HCT116 (cell line): ENCODE results near the gene CD68. TPM values are rescaled to one million over a fixed set of nuclear protein-coding genes. Genes with fewer than 3 reads are reported as not detected.

Source experiments
- ATAC-seq: fragments of 200-7000 bp; cut with Tn5 transposase; 2 replicates; pipeline ENCODE4 v1.9.1; 2020; ENCODE audit warnings: mild to moderate bottlenecking, moderate library complexity
- BruUV-seq: library from RNA; stranded (reverse); fragments of 400-500 nt; replicated peaks from 2 replicates; lab custom pipeline; 2021; lab: Mats Ljungman, UMichigan
- CTCF ChIA-PET: fragments of 300-600 bp; sonication (Branson Sonifier 250); formaldehyde crosslinking; loops from one replicate; lab custom pipeline; 2021; ENCODE audit warnings: antibody characterized with exemption; lab: Charles Lee
- POLR2A ChIA-PET: fragments of 300-600, 350-600 bp; sonication (Branson Sonifier 250); formaldehyde crosslinking; loops from one replicate; lab custom pipeline; 2021; ENCODE audit warnings: antibody characterized with exemption; lab: Charles Lee
- RAD21 ChIA-PET, 2 experiments: fragments of 300-600 bp; sonication (Branson Sonifier 250); formaldehyde crosslinking; loops; one replicate each; lab custom pipeline; 2023; ENCODE audit warnings: low total read pairs in 2 of 2; ENCODE audit not compliant: uncharacterized antibody in 2 of 2, unreplicated experiment in 2 of 2, low non-redundant PET in 1 of 2; lab: Charles Lee
- DNase-seq: peaks from one replicate; pipeline ENCODE4 v3.0.0-alpha.2; 2010; ENCODE audit warnings: low read depth, low spot score
- H2AFZ ChIP-seq: fragments of 200-600 bp; shearing (Covaris generic), sonication (generic); 2 replicates; pipeline ENCODE4 v1.6.1; 2017; ENCODE audit warnings: low read depth, mixed run types, mixed read lengths, antibody characterized with exemption, low read length; ENCODE audit not compliant: poor library complexity, severe bottlenecking
- H3K27ac ChIP-seq: 2 replicates; pipeline ENCODE4 v1.5.1; 2012; ENCODE audit warnings: low read depth, low read length
- H3K27me3 ChIP-seq: fragments of 200-600 bp; sonication (generic); 2 replicates; pipeline ENCODE4 v1.6.1; 2016; ENCODE audit warnings: mixed run types, low read length, mixed read lengths; ENCODE audit not compliant: insufficient read depth
- H3K36me3 ChIP-seq, 2 experiments: fragments of 200-500 bp in 1 of 2; fragments of 200-600 bp in 1 of 2; sonication (Bioruptor generic) in 1 of 2; sonication (generic) in 1 of 2; 2 replicates each; pipeline versions ENCODE4 v1.5.1 to v1.6.1; 2014 to 2016; ENCODE audit warnings: low read length in 2 of 2, inconsistent platforms in 1 of 2, mixed read lengths in 1 of 2, mixed run types in 1 of 2; ENCODE audit not compliant: insufficient read depth in 2 of 2, control insufficient read depth in 1 of 2
- H3K4me1 ChIP-seq, 2 experiments: fragments of 200-600 bp in 1 of 2; sonication (generic) in 1 of 2; 2 replicates each; pipeline versions ENCODE4 v1.5.1 to v1.6.1; 2012 to 2017; ENCODE audit warnings: low read length in 2 of 2, inconsistent platforms in 1 of 2, mild to moderate bottlenecking in 1 of 2, mixed read lengths in 1 of 2, mixed run types in 1 of 2, moderate library complexity in 1 of 2; ENCODE audit not compliant: insufficient read depth in 2 of 2, control insufficient read depth in 1 of 2
- H3K4me2 ChIP-seq: fragments of 200-600 bp; sonication (generic); 2 replicates; pipeline ENCODE4 v1.6.1; 2017; ENCODE audit warnings: mixed run types, low read length, mixed read lengths
- H3K4me3 ChIP-seq, 2 experiments: fragments of 200-600 bp in 1 of 2; sonication (generic) in 1 of 2; replicated peaks in 1 of 2; 2 replicates each; pipeline ENCODE4 v1.5.1; 2011 to 2016; ENCODE audit warnings: low read length in 2 of 2, control low read depth in 1 of 2, low read depth in 1 of 2, mild to moderate bottlenecking in 1 of 2, mixed read lengths in 1 of 2, mixed run types in 1 of 2
- H3K79me2 ChIP-seq: fragments of 200-600 bp; sonication (generic); 2 replicates; pipeline ENCODE4 v1.6.1; 2017; ENCODE audit warnings: mild to moderate bottlenecking, mixed run types, low read length, moderate library complexity, mixed read lengths; ENCODE audit not compliant: insufficient read depth
- H3K9ac ChIP-seq: fragments of 200-600 bp; sonication (generic); 2 replicates; pipeline ENCODE4 v1.6.1; 2016; ENCODE audit warnings: low read length, mixed read lengths
- H3K9me2 ChIP-seq: fragments of 200-600 bp; sonication (generic), shearing (Covaris generic); 2 replicates; pipeline ENCODE4 v1.6.1; 2017; ENCODE audit warnings: mixed run types, mild to moderate bottlenecking, moderate library complexity; ENCODE audit not compliant: insufficient read depth
- H3K9me3 ChIP-seq, 2 experiments: fragments of 200-500 bp in 1 of 2; fragments of 200-600 bp in 1 of 2; sonication (Bioruptor generic) in 1 of 2; sonication (generic) in 1 of 2; 2 replicates each; pipeline ENCODE4 v1.6.1; 2014 to 2017; ENCODE audit warnings: low read length in 2 of 2, mixed read lengths in 2 of 2, inconsistent platforms in 1 of 2, low read depth in 1 of 2, mild to moderate bottlenecking in 1 of 2, mixed run types in 1 of 2, moderate library complexity in 1 of 2; ENCODE audit not compliant: control insufficient read depth in 1 of 2, insufficient read depth in 1 of 2
- H4K20me1 ChIP-seq: fragments of 200-600 bp; sonication (generic), shearing (Covaris generic); 2 replicates; pipeline ENCODE4 v1.6.1; 2017; ENCODE audit warnings: mixed run types, mild to moderate bottlenecking, moderate library complexity; ENCODE audit not compliant: insufficient read depth
- CEBPB ChIP-seq: IDR thresholded peaks from 2 replicates; pipeline ENCODE4 v1.6.1; 2012; ENCODE audit warnings: low read depth
- EGR1 ChIP-seq: IDR thresholded peaks from 2 replicates; pipeline ENCODE4 v1.6.1; 2012; ENCODE audit warnings: low read depth
- ELF1 ChIP-seq: IDR thresholded peaks from 2 replicates; pipeline ENCODE4 v1.6.1; 2012; ENCODE audit warnings: low read depth, borderline replicate concordance
- SIN3A ChIP-seq: IDR thresholded peaks from 2 replicates; pipeline ENCODE4 v1.6.1; 2012; ENCODE audit warnings: low read depth
- SRF ChIP-seq: IDR thresholded peaks from 2 replicates; pipeline ENCODE4 v1.6.1; 2012; ENCODE audit warnings: low read depth
- TCF7L2 ChIP-seq: IDR thresholded peaks from 2 replicates; pipeline ENCODE4 v1.7.0; 2011; ENCODE audit warnings: borderline replicate concordance, inconsistent platforms; ENCODE audit not compliant: insufficient read depth, insufficient read length; ENCODE audit errors: extremely low read depth
- YY1 ChIP-seq: IDR thresholded peaks from 2 replicates; pipeline ENCODE4 v1.6.1; 2011; ENCODE audit warnings: low read length, low read depth, moderate library complexity, mild to moderate bottlenecking; ENCODE audit not compliant: insufficient replicate concordance; ENCODE audit errors: extremely low read depth
- intact Hi-C: fragments of 100-400 bp; cut with micrococcal nuclease; formaldehyde crosslinking; loops from 2 replicates; pipeline ENCODE4 v1.10.0; 2022
- total RNA-seq: library from RNA; stranded (reverse); gene quantifications from one replicate; pipeline ENCODE4 v1.2.1, GENCODE V29; 2021; ENCODE audit not compliant: unreplicated experiment
- TF ChIP-seq, protein P1 (sequence below): IDR thresholded peaks from 2 replicates; pipeline ENCODE4 v1.6.1; 2011; ENCODE audit warnings: mild to moderate bottlenecking, low read length, moderate library complexity; ENCODE audit not compliant: insufficient replicate concordance; ENCODE audit errors: extremely low read depth

Gene CD68
- total RNA-seq, 1 experiment from 2014 or later = 7.0 TPM

DNA sequence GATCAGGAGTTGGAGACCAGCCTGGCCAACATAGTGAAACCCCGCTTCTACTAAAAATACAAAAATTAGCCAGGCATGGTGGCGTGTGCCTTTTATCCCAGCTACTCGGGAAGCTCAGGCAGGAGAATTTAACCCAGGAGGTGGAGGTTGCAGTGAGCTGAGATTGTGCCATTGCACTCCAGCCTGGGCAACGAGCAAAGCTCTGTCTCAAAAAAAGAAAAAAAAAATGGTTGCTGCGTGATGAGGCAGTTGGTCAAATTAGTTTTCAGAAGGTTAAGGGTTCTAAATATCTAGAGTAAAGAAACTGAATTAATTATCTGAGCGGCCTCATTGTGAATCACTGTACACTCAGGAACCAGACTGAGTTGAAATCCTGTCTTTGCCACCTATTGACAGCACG lies 3.5 kb upstream of the CD68 start:
- no peak overlapping the region for H3K4me2 ChIP-seq
- no peaks in the 10 kb centered on the region for H3K9me3 ChIP-seq
- RAD21 ChIA-PET = no interaction called here
- no peak overlapping the region for H2AFZ ChIP-seq
- CTCF ChIA-PET = no interaction called here
- H3K79me2 ChIP-seq = peaks cover 67% of the 10 kb centered on the region
- H3K4me3 ChIP-seq = no peak overlapping the region
- H3K4me1 ChIP-seq = peaks cover 7 to 78% of the 10 kb centered on the region in 2 experiments; a peak in 3 of 4 replicates
- intact Hi-C loops = no loop called here
- H4K20me1 ChIP-seq = peaks cover 35% of the 10 kb centered on the region; the same call in 1 of the 2 replicates
- no peaks in the 10 kb centered on the region for H3K27me3 ChIP-seq
- peak overlapping the region; percentile 100; the same call in 1 of the 2 replicates for H3K9ac ChIP-seq
- H3K36me3 ChIP-seq = peaks cover 33 to 60% of the 10 kb centered on the region in 2 experiments
- DNase-seq = no peak
- H3K9me2 ChIP-seq = no peaks in the 10 kb centered on the region
- no TSS peak for BruUV-seq
- POLR2A ChIA-PET = no interaction called here
- TF ChIP-seq ELF1 (no peak), YY1 (no peak), EGR1 (no peak), CEBPB (no peak), SIN3A (no peak), SRF (no peak), TCF7L2 (no peak)
- TF ChIP-seq, protein P1, sequence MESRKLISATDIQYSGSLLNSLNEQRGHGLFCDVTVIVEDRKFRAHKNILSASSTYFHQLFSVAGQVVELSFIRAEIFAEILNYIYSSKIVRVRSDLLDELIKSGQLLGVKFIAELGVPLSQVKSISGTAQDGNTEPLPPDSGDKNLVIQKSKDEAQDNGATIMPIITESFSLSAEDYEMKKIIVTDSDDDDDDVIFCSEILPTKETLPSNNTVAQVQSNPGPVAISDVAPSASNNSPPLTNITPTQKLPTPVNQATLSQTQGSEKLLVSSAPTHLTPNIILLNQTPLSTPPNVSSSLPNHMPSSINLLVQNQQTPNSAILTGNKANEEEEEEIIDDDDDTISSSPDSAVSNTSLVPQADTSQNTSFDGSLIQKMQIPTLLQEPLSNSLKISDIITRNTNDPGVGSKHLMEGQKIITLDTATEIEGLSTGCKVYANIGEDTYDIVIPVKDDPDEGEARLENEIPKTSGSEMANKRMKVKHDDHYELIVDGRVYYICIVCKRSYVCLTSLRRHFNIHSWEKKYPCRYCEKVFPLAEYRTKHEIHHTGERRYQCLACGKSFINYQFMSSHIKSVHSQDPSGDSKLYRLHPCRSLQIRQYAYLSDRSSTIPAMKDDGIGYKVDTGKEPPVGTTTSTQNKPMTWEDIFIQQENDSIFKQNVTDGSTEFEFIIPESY = no peak
- TF ChIP-seq, all 23 proteins: peak for 0
- no peak overlapping the region for H3K27ac ChIP-seq
- ATAC-seq = no peak
